Epidermal melanocyte (primary cell): ENCODE results near the gene VKORC1L1.
"Not testable (repeated sequence)": the region's sequence is repeated elsewhere in the genome, so short reads cannot be mapped to it uniquely, and the experiment has no call there.

Experiments used
- DNase-seq: peaks from one replicate; pipeline ENCODE4 v3.0.0; 2011; ENCODE audit warnings: low spot score; ENCODE audit not compliant: insufficient read length

The VKORC1L1 gene

DNA sequence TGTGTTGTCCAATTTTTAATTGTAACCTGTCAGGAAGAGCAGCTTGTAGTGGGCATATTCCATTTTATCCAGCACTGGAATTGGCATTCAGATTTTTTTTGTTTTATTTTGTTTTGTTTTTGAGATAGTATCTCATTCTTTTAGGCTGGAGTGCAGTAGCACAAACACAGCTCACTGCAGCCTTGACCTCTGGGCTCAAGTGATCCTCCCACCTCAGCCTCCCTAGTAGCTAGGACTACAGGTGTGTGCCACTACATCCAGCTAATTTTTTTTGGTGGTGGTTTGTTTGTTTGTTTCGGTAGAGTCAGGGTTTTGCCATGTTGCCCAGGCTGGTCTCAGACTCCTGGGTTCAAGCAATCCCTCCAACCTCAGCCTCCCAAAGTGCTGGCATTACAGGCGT is 64.4 kb downstream of the VKORC1L1 start:
- DNase-seq = no peak

DNA sequence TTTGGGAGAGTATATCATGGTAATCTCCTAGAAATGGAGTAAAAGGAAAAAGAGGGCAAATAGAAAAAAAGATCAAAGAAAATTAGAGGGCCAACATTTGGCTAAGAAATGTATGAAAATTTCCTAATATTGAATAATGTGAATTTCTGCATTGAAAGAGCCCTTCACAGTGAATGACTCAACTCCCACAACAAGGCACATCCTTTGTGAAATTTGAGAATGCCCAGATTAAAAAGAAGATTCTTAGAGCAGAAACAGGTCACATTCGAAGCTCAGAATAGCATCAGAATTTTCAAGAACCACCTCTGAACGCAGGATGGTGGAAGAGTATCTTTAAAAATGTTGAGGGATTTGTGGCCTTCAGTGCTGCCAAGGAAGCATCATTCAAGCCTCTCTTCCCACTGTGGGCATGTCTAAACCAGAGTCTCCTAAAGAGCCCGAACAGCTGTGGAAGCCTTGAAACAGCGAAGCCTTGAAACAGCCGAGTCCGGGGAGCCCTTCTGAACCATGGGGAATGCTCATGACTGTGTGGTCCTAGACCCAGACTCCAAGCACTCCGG is 65.5 kb downstream of the VKORC1L1 start:
- no peak for DNase-seq

DNA sequence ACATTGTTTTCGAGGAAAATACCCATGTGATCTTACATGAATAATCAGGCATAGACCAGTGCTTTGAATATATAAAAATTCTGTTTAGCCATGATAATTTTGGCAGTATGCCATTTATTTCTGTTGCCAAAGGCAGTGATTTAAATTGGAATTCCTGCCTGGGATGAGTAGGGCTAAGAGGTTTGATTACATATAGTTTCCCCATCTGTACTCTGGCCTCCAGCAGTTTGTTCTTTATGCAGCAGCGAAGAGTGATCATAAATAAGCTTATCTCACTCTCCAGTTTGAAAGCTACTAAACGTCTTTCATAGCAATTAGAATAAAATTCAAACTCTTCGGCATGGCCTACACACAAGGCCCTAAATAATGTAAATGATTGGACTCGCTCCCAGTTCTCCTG is 72.9 kb downstream of the VKORC1L1 start:
- not testable (repeated sequence) for DNase-seq

DNA sequence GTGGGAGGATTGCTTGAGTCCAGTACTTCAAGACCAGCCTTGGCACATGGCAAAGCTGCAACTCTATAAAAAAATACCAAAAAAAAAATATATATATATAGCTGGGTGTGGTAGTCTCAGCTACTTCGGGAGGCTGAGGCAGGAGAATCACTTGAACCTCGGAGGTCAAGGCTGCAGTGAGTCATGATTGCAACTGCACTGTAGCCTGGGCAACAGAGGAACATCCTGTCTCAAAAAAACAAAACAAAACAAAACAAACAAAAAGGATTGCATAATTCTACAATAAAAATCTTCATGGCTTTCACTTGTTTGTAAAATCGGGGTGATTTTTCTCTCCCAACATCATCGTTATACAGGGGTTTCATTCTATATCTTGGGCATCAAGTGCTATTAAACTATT is 74.0 kb downstream of the VKORC1L1 start:
- DNase-seq = no peak

DNA sequence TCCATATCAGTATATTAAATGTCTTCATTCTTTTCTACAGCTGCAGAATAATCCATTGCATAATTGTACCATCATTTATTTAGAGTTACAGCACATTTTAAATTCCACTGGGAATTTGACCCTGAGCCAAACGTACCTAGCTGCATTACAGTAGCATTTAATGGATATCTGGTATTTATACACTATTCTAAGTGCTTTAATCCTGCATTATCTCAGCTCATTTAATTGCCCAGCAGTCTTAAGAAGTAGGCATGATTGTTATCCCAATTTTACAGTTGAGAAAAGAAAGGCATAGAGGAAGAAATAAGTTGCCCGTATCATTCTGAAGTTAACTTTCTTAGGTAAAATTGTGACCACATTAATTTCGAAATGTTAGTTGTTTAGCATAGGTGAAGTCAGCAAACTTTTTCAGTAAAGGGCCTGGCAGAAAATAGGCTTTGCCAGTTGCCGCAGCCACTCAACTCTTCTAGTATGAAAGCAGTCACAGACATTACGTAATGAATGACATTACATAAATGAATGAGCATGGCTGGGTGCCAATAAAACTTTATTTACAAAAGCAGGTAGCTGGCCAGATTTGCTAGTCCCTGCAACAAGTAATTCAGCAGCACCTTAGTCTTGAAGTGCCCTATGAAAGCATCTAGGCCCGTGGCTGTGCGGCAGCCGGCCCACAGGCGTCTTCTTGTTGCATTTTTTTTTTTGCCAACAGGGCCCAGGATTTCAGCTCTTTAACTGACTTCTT is 79.1 kb downstream of the VKORC1L1 start:
- DNase-seq = no peak

DNA sequence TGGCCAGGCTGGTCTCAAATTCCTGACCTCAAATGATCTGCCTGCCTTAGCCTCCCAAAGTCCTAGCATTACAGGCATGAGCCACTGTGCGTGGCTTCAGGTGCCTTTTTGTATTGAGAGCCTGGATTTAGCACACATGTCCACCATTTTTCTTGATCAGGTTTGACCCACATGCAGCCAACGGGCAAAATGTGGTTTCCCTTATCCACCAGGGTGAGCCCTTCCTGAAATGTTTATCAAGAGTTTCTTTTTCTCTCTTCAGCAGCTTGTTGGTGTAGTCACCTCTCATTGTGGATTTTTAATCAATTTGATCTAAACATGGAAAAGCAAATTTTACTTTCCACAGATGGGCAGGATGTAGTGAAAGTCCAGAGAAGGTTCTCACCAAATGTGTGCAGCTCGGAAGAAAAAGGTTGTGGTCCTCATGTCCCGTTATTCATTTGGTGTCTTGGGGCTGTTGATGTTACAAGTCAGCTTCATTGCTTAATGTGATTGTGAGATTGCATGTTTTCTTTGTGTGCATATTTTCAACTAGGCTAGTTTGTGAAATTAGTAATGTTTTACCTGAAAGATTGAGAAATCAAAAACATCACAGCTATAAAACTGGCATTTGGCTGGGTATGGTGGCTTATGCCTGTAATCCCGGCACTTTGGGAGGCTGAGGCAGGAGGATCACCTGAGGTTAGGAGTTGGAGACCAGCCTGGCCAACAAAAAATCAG is 80.3 kb downstream of the VKORC1L1 start:
- no peak for DNase-seq

DNA sequence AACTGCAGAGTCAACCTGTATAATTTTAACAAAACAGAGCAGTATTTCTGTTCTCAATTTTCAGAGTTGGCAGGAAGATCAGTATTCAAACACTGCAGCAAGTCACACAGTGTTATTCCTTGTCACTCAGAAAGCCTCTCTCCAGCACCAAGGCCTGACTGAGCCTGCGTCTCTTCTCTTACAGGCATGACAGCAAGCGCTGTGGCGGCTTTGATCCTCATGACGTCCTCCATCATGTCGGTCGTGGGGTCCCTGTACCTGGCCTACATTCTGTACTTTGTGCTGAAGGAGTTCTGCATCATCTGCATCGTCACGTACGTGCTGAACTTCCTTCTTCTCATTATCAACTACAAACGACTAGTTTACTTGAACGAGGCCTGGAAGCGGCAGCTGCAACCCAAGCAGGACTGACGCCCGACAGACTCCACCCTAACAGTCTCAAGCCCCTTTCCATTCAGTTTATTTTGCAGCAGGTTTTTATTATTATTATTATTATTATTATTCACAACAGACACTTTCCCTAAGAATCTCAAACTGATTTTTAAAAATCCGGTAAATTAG is 81.1 kb downstream of the VKORC1L1 start:
- DNase-seq = no peak

DNA sequence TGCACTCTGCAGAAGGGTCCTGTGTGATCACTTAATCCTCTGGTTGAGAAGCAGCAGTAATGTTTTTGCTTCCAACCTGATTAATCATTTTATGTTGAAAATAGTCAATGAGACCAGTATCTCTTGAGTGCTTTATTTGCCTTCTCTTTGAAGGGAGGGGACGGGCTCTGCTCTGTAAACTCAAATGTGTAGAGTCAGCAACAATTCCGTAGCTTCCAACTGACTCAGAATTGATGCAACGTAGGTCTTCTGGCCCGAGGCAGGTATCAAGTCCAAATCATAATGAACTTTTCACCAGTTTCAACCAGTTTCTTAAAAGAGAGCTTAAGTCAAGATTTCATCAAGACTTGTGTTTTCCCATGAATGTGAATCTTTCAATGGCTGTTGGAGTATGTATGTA is 82.8 kb downstream of the VKORC1L1 start:
- no peak for DNase-seq

DNA sequence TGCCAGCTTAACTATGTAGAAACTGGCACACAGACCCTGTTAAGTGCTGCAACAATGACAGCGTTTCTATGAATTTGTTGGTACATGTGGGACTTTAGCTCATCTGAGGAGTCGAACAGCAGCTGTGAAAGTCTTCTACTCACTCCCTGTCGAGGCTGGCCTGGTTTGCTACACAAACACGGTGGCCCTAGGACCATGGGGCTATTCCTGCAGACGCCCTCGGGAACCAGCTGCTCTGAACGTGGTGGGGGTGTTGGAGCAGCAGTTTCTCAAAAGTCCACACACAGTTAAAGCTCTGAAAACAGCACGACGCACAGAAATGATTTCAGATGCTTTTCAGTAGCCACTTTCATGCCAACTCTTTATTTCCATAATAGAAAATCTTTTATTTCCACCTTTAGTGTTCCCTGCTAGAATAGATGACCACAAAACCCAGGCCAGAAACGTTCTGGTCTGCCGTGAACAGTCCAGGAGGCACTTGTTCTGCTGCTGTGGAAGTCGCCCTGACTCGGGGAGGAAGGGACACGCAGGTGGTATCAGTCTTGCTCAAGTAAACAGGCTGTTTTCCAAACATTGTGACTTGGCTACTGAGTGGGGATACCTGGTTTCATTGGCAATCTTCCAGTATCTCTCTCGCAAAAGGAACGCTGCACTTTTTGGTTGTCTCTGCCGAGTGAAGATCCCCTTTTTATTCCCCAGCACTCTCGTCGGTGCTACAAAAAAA is 87.6 kb downstream of the VKORC1L1 start:
- DNase-seq = no peak

DNA sequence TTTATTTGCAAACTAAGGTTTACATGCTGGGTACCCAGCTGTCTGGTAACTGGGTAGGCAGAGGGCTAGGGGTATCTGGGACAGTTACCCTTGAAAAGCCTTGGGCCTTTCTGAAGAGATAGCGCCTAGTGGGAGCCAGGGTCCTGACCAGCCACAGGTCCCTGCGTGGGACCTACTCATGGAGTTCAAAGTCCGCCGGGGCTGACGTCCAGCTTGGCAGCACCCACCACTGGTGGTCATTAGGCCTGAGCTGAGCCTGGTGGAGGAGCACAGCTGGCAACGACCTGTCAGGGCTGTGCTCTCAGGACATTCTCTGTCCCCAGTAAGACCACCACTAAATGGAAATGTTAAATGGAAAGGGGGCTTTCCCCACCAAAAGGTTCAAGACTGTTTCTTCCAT is 89.2 kb downstream of the VKORC1L1 start:
- DNase-seq = no peak

DNA sequence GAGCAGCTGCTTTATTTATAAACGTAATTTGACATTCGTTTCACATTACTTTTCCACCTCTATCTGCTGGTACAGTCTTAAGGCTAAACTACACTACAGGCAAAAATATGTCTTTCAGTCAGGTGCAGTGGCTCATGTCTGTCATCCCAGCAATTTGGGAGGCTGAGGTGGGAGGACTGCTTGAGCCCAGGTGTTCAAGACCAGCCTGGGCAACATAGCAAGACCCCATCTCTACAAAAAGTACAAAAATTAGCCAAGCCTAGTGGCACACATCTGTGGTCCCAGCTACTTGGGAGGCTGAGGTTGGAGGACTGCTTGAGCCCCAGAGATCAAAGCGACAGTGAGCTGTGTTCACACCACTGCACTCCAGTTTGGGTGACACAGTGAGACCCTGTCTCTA is 91.8 kb downstream of the VKORC1L1 start:
- DNase-seq = not testable (repeated sequence)

DNA sequence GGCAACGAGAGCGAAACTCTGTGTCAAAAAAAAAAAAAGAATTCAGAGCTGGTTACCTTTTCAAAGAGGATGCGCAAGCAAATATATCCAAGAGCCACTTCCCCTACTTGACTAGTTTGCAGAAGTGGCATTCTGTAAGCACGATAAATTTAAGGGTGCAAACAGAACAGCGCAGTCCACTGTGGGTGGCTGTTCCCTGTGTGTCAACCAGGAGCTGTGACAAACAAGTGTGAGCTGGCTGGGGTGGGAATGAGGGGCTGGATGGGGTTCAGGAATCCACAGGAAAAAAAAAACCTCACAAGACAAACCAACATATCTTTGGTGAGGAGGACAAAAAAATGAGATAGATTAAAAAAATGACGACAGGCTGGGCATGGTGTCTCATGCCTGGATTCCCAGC is 93.3 kb downstream of the VKORC1L1 start:
- no peak for DNase-seq

DNA sequence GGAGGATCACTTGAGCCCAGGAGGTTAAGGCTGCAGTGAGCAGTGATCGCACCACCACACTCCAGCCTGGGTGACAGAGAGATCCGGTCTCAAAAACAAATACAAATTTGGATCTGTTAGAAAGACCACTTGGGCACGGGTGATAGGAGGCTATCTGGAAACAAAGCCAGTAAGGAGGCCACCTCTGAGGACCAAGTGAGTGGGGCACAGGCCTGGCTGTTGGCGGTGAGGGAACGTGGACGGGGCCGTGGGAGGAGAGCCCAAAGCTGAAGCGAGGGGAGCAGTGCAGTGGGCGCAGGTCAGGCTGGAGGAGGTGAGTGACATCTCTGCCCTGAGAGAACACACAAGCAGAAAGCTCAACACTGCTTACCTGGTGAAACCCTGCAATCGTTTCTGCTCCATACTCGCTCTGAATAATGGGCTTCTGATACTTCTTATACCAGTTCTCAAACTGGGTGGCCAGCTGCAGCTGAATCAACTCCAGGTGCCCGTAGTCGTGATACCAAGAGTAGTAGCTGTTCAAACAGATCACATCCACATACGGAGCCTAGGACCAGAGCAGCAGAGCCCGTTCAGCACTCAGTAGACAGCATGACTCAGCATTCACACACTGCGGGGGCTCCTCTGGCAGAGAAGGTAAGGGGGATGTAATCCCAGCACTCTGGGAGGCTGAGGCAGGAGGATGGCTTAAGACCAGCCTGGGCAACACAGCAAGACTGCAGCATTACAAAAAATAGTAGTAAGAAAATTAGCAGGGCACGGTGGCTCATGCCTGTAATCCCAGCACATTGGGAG is 94.7 kb downstream of the VKORC1L1 start:
- no peak for DNase-seq

DNA sequence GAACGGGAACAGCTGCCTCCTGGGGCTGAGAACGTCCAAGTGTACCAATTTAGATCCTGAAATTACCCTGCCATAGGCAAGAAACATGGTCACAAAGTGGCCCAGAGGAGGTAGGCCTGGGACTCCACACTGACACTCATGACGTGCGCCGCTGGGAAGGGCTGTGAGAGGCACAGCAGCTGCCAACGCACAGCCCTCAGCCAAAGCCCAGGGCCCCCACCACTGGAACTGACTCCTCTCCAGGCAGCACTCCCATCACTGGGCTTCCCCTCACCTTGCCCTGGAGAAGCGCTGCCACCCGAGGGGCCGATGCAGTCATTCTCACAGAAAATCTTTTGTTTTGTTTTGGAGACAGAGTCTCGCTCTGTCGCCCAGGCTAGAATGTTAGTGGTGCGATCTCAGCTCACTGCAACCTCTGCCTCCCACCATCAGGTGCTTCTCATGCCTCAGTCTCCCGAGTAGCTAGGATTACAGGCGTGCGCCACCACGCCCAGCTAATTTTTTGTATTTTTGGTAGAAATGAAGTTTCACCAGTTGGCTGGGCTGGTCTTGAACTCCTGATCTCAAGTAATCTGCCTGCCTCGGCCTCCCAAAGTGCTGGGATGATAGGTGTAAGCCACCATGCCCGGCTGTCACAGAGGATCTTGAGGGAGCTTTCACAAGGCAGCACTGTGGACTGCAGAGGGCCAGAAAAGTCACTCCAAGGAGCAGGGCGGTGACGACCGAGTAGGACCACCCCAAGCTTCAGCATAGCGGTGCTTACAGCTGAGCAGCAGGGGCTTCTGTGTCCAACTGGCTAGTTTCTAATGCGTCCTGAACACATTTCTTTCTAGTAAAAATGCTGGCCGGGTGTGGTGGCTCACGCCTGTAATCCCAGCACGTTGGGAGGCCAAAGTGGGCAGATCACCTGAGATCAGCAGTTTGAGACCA is 95.6 kb downstream of the VKORC1L1 start:
- no peak for DNase-seq

DNA sequence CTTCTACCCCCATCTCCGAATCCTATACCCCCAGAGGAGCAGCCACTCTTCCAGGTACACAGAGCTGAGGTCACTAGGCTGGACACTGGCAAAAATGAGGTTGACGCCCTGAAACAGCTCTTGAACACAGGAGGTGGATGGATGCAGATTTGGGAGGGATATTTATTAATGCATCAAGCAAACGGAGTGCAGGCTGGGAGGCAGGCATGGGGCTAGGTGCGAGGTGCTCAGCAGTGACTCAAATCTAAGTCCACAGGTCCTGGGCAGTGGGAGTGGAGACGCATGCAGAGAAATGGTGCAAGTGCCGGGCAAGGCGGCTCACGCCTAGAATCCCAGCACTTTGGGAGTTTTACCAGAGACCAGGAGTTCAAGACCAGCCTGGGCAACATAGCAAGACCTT is 98.1 kb downstream of the VKORC1L1 start:
- DNase-seq = no peak

DNA sequence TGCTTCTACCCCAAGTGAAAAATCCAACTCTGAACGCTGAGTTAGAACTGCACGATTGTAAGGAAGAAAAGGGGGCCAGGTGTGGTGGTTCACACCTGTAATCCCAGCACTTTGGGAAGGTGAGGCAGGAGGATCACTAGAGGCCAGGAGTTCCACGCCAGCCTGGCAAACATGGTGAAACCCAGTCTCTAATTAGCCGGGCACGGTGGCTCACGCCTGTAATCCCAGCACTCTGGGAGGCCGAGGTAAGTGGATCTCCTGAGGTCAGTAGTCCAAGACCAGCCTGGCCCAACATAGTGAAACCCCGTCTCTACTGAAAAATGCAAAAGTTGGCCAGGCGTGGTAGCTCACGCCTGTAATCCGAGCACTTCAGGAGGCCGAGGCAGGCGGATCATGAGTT is 100.1 kb downstream of the VKORC1L1 start:
- DNase-seq = no peak

DNA sequence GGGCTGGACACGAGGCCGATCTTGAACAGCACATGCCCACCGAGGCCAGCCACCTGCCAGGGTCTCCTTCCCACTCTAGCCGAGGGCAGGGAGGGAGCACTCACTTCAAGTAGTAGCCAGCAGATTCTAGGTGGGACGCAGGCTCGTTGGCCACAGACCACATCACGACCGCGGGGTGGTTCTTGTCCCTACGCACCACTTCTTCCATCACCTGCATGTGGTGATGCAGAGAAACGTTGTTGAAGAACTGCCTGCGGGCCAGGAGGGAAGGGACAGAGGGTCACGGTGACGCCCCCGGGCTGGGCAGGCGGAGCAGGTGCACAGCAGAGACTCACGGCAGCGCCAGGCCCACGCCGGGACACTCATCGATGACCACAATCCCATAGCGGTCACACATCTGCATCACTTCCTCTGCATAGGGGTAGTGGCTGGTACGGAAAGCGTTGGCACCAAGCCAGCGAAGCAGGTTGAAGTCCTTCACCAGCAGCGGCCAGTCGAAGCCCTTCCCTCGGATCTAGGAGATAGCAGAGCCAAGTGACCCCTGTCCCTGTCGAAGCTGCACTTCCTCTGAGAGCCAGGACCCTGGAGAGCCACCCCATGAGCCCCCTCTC is 101.4 kb downstream of the VKORC1L1 start:
- no peak for DNase-seq

DNA sequence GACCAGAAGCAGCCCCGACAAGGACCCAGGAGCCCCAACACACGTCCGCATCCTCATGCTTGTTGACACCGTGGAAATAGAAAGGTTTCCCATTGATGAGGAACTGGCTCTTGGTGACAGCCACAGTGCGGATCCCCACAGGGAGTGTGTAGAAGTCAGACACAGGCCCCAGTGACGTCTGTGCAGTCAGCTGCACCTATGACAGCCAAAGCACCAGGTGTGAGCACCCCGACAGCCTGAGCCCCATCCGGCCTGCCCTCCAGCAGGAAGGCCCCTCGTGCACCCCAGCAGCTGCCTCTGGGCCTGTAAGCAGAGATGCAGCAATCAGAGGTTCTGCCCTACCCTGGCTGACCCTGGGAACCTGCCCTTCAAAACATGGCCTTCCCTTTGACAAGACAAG is 102.0 kb downstream of the VKORC1L1 start:
- DNase-seq = no peak

DNA sequence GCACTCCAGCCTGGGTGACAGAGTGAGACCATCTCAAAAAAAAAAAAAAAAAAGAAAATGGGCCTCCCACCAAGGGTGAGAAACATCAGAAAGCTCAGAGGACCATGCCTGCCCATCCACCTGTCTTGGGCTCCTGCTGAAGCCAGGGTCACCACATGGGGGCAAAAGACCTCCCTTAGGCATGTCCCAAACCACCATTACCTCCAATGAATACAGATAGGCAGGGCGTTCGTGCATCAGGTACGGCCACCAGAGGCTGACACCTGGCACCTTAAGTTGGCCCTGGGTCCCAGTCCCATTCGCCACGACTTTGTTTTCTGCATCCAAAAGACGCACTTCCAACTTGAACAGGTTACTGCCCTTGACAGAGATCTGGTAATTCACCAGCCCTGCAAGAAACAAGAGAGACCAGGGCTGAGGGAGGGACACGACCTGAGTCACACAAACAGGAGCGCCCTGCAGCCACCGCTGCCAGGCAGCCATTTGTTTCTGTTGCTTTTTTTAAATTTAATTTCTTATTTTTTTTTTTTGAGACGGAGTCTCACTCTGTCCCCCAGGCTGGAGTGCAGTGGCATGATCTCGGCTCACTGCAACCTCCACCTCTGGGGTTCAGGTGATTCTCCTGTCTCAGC is 103.1 kb downstream of the VKORC1L1 start:
- no peak for DNase-seq
